ENCODE results near the gene PRUNE2. TPM values are rescaled to one million over a fixed set of nuclear protein-coding genes. Genes with fewer than 3 reads are reported as not detected.

The PRUNE2 gene
- total RNA-seq, 3 donors from 2014 or later, result 4.6 to 14.7 (median 12.0) TPM

GRCh38 chr9:76734716-76735115 is 171.2 kb downstream of the PRUNE2 start:
- no peaks in the 10 kb centered on the region for H3K27me3 ChIP-seq
- no peak overlapping the region for H3K27ac ChIP-seq
- intact Hi-C loops (cut with DNase I; ENCODE audit: low total_unique reads), result no loop called here
- no peaks in the 10 kb centered on the region for H3K9me3 ChIP-seq
- no peak for TF ChIP-seq POLR2AphosphoS5 (IDR thresholded peaks at IDR 0.05)
- TF ChIP-seq CTCF (IDR thresholded peaks at IDR 0.05), result no peak
- no peak for TF ChIP-seq POLR2A (IDR thresholded peaks at IDR 0.05)
- no peak overlapping the region for H3K4me3 ChIP-seq
- no peaks in the 10 kb centered on the region for H3K36me3 ChIP-seq
- no peak for DNase-seq (ENCODE audit: low spot score in 2 of 2)
- H3K4me1 ChIP-seq, result no peaks in the 10 kb centered on the region

- Histone ChIP-seq H3K4me1 (no peaks in the 10 kb centered on the region), H3K27me3 (no peaks in the 10 kb centered on the region), H3K9me3 (no peaks in the 10 kb centered on the region), H3K36me3 (no peaks in the 10 kb centered on the region), H3K4me3 (no peak overlapping the region), H3K27ac (no peak overlapping the region)
- TF ChIP-seq POLR2AphosphoS5 (IDR thresholded peaks at IDR 0.05) (no peak), POLR2A (IDR thresholded peaks at IDR 0.05) (no peak), CTCF (IDR thresholded peaks at IDR 0.05) (no peak)
- intact Hi-C loops (cut with DNase I; ENCODE audit: low total_unique reads), result no loop called here
- no peak for DNase-seq (ENCODE audit: low spot score in 2 of 2)
Observed at GRCh38 chr9:76733096-76733495, 172.8 kb downstream of the PRUNE2 start.

GRCh38 chr9:76732341-76732958 is 173.5 kb downstream of the PRUNE2 start:
- intact Hi-C loops (cut with DNase I; ENCODE audit: low total_unique reads), result no loop called here
- H3K4me3 ChIP-seq, result no peak overlapping the region
- H3K4me1 ChIP-seq, result no peaks in the 10 kb centered on the region
- H3K27ac ChIP-seq, result no peak overlapping the region
- H3K36me3 ChIP-seq, result no peaks in the 10 kb centered on the region
- TF ChIP-seq POLR2A (IDR thresholded peaks at IDR 0.05), result no peak
- TF ChIP-seq CTCF (IDR thresholded peaks at IDR 0.05), result no peak
- H3K27me3 ChIP-seq, result no peaks in the 10 kb centered on the region
- no peaks in the 10 kb centered on the region for H3K9me3 ChIP-seq
- DNase-seq (ENCODE audit: low spot score in 2 of 2), result no peak

- H3K27me3 ChIP-seq, result no peaks in the 10 kb centered on the region
- H3K27ac ChIP-seq, result no peak overlapping the region
- H3K4me3 ChIP-seq, result no peak overlapping the region
- no peaks in the 10 kb centered on the region for H3K4me1 ChIP-seq
- H3K9me3 ChIP-seq, result no peaks in the 10 kb centered on the region
- TF ChIP-seq POLR2AphosphoS5 (IDR thresholded peaks at IDR 0.05) (no peak), POLR2A (IDR thresholded peaks at IDR 0.05) (no peak), CTCF (IDR thresholded peaks at IDR 0.05) (no peak)
- intact Hi-C loops (cut with DNase I; ENCODE audit: low total_unique reads), result no loop called here
- no peaks in the 10 kb centered on the region for H3K36me3 ChIP-seq
- DNase-seq (ENCODE audit: low spot score in 2 of 2), result no peak
Observed at GRCh38 chr9:76730801-76731200, 175.1 kb downstream of the PRUNE2 start.

- DNase-seq (ENCODE audit: low spot score in 2 of 2), result no peak
- no peaks in the 10 kb centered on the region for H3K36me3 ChIP-seq
- no peaks in the 10 kb centered on the region for H3K9me3 ChIP-seq
- H3K27me3 ChIP-seq, result no peaks in the 10 kb centered on the region
- TF ChIP-seq CTCF (IDR thresholded peaks at IDR 0.05) (no peak), POLR2AphosphoS5 (IDR thresholded peaks at IDR 0.05) (no peak), POLR2A (IDR thresholded peaks at IDR 0.05) (no peak)
- H3K27ac ChIP-seq, result no peak overlapping the region
- intact Hi-C loops (cut with DNase I; ENCODE audit: low total_unique reads), result no loop called here
- no peak overlapping the region for H3K4me3 ChIP-seq
- H3K4me1 ChIP-seq, result no peaks in the 10 kb centered on the region
Observed at GRCh38 chr9:76729980-76730737, 175.8 kb downstream of the PRUNE2 start.

Data from breast epithelium (tissue), 4 donors.